Caco-2 (cell line): ENCODE measurements around the gene PSMD1. TPM values are rescaled to one million over a fixed set of nuclear protein-coding genes. Genes with fewer than 3 reads are reported as not detected.

ENCODE experiments used
- BruUV-seq: library from RNA; stranded (reverse); fragments of 400-500 nt; replicated peaks from 2 replicates; lab custom pipeline; 2021; lab: Mats Ljungman, UMichigan
- CTCF ChIA-PET: fragments of 300-600 bp; sonication (Branson Sonifier 250); formaldehyde crosslinking; loops from one replicate; lab custom pipeline; 2022; ENCODE audit warnings: antibody characterized with exemption; lab: Charles Lee
- POLR2A ChIA-PET: fragments of 300-600 bp; sonication (Branson Sonifier 250); formaldehyde crosslinking; loops from one replicate; lab custom pipeline; 2022; ENCODE audit warnings: antibody characterized with exemption; lab: Charles Lee
- DNase-seq, 2 experiments: peaks; one replicate each; pipeline versions ENCODE4 v3.0.0 to v3.0.0-alpha.2; 2020 to 2022
- H3K27me3 ChIP-seq: replicated peaks from 2 replicates; pipeline ENCODE4 v1.6.0; 2011; ENCODE audit warnings: low read length; ENCODE audit not compliant: control insufficient read depth, insufficient read depth
- H3K36me3 ChIP-seq: 2 replicates; pipeline ENCODE4 v1.5.1; 2011; ENCODE audit warnings: low read length; ENCODE audit not compliant: control insufficient read depth, insufficient read depth
- H3K4me1 ChIP-seq: fragments of 250-450 bp; sonication (Bioruptor Pico); 2 replicates; pipeline ENCODE4 v1.5.1; 2020; ENCODE audit warnings: mild to moderate bottlenecking
- H3K4me3 ChIP-seq: 2 replicates; pipeline ENCODE4 v1.5.1; 2011; ENCODE audit warnings: low read depth, mild to moderate bottlenecking, control low read depth, low read length
- H3K9me3 ChIP-seq: fragments of 250-450 bp; sonication (Bioruptor Pico); 2 replicates; pipeline ENCODE4 v1.5.1; 2020; ENCODE audit warnings: mild to moderate bottlenecking, moderate library complexity
- H3K27ac Mint-ChIP-seq: one replicate; pipeline ENCODE4 v1.8.0; 2022; ENCODE audit warnings: mixed read lengths; ENCODE audit not compliant: unreplicated experiment
- H3K27me3 Mint-ChIP-seq: one replicate; pipeline ENCODE4 v1.8.0; 2022; ENCODE audit warnings: mixed read lengths; ENCODE audit not compliant: insufficient read depth, unreplicated experiment
- H3K36me3 Mint-ChIP-seq: one replicate; pipeline ENCODE4 v1.8.0; 2022; ENCODE audit warnings: mild to moderate bottlenecking, mixed read lengths; ENCODE audit not compliant: insufficient read depth, unreplicated experiment
- H3K4me1 Mint-ChIP-seq: one replicate; pipeline ENCODE4 v1.8.0; 2022; ENCODE audit warnings: low read depth, mixed read lengths; ENCODE audit not compliant: unreplicated experiment
- H3K4me3 Mint-ChIP-seq: one replicate; pipeline ENCODE4 v1.8.0; 2022; ENCODE audit warnings: mild to moderate bottlenecking, moderate library complexity, mixed read lengths; ENCODE audit not compliant: unreplicated experiment
- H3K9me3 Mint-ChIP-seq: one replicate; pipeline ENCODE4 v1.8.0; 2022; ENCODE audit warnings: mixed read lengths; ENCODE audit not compliant: unreplicated experiment
- intact Hi-C: fragments of 100-400 bp; cut with micrococcal nuclease; formaldehyde crosslinking; loops from one replicate; pipeline ENCODE4 v1.10.0; 2022; ENCODE audit not compliant: unreplicated experiment
- total RNA-seq: library from RNA; stranded (reverse); gene quantifications from 2 replicates; pipeline ENCODE4 v1.2.3, GENCODE V29; 2022
- TF ChIP-seq, protein P1 (sequence below), 2 experiments: fragments of 200-600 bp in 1 of 2; IDR thresholded peaks; 1 replicate in 1 of 2; 2 replicates in 1 of 2; pipeline versions ENCODE4 v1.5.1 to v1.8.0; 2011 to 2022; ENCODE audit warnings: antibody characterized with exemption in 1 of 2, control low read depth in 1 of 2, inconsistent platforms in 1 of 2, low read depth in 1 of 2, low read length in 1 of 2, mild to moderate bottlenecking in 1 of 2, moderate library complexity in 1 of 2; ENCODE audit not compliant: insufficient read depth in 1 of 2, severe bottlenecking in 1 of 2, unreplicated experiment in 1 of 2

The PSMD1 gene
- total RNA-seq, 1 experiment from 2014 or later = 126 TPM

DNA sequence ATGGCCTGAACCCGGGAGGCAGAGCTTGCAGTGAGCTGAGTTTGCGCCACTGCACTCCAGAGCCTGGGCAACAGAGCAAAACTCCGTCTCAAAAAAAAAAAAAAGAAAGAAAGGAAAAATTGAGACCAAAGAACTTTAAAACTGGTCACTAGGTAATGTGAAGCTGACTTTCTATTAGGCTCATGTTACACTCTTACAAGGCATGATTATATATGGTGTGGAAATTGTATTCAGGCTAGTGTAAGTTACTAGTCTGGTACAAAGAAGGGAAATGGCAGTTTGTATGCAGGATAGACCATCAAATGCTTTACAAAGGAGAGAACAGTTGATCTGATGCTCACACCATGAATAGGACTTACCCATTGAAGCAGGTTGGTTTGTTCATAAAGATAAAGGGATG is 106.3 kb downstream of the PSMD1 start:
- Mint-ChIP-seq H3K4me3 (no peak overlapping the region), H3K27ac (no peak overlapping the region), H3K27me3 (no peaks in the 10 kb centered on the region), H3K36me3 (peaks cover 43% of the 10 kb centered on the region), H3K9me3 (no peaks in the 10 kb centered on the region), H3K4me1 (no peaks in the 10 kb centered on the region)
- no TSS peak for BruUV-seq
- ChIA-PET CTCF (no interaction called here), POLR2A (no interaction called here)
- Histone ChIP-seq H3K4me1 (peaks cover 8% of the 10 kb centered on the region; the same call in 1 of the 2 replicates), H3K9me3 (no peaks in the 10 kb centered on the region), H3K4me3 (no peak overlapping the region), H3K27me3 (no peaks in the 10 kb centered on the region), H3K36me3 (no peaks in the 10 kb centered on the region; the same call in 1 of the 2 replicates)
- TF ChIP-seq, protein P1, sequence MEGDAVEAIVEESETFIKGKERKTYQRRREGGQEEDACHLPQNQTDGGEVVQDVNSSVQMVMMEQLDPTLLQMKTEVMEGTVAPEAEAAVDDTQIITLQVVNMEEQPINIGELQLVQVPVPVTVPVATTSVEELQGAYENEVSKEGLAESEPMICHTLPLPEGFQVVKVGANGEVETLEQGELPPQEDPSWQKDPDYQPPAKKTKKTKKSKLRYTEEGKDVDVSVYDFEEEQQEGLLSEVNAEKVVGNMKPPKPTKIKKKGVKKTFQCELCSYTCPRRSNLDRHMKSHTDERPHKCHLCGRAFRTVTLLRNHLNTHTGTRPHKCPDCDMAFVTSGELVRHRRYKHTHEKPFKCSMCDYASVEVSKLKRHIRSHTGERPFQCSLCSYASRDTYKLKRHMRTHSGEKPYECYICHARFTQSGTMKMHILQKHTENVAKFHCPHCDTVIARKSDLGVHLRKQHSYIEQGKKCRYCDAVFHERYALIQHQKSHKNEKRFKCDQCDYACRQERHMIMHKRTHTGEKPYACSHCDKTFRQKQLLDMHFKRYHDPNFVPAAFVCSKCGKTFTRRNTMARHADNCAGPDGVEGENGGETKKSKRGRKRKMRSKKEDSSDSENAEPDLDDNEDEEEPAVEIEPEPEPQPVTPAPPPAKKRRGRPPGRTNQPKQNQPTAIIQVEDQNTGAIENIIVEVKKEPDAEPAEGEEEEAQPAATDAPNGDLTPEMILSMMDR (IDR thresholded peaks at IDR 0.05; ENCODE audit: insufficient read depth in 1 of 2, low read depth in 1 of 2, low read length in 1 of 2, severe bottlenecking in 1 of 2, unreplicated experiment in 1 of 2) = no peak
- intact Hi-C loops = no loop called here
- no peak for DNase-seq

DNA sequence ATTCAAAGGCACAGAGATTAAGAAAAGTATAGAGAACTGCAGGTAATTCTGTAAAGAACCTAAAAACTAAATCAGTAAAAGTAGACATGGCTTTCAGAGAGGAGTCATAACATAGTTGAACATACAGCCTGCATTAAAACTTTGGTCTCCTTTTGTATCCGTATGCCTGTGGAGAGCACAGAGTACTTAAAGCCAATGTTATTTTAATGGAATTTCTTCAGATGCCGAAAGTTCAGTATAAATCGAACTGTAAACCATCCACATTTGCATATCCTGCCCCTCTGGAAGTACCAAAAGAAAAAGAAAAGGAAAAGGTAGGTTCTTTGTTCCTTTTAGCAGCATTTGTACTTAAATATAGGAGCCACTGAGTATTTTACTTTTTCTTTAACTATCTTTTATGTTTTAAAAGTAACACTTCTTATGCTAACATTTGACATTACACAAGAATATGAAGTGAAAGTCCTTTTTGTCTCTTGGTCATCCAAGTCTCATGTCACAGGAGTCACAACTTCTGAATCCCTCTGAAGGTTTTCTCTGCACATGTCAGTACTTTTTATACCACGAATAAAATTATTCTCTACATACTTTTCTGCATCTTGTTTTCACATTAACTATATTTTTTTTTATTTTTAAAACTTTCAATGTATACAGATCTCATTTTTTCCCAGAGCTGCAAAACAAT is 106.9 kb downstream of the PSMD1 start:
- Mint-ChIP-seq H3K9me3 (no peaks in the 10 kb centered on the region), H3K4me3 (no peak overlapping the region), H3K27ac (no peak overlapping the region), H3K36me3 (peaks cover 48% of the 10 kb centered on the region), H3K27me3 (no peaks in the 10 kb centered on the region), H3K4me1 (no peaks in the 10 kb centered on the region)
- Histone ChIP-seq H3K9me3 (no peaks in the 10 kb centered on the region), H3K36me3 (no peaks in the 10 kb centered on the region; the same call in 1 of the 2 replicates), H3K27me3 (no peaks in the 10 kb centered on the region), H3K4me3 (no peak overlapping the region), H3K4me1 (peaks cover 8% of the 10 kb centered on the region; the same call in 1 of the 2 replicates)
- TF ChIP-seq, protein P1 (IDR thresholded peaks at IDR 0.05; ENCODE audit: insufficient read depth in 1 of 2, low read depth in 1 of 2, low read length in 1 of 2, severe bottlenecking in 1 of 2, unreplicated experiment in 1 of 2) = no peak
- DNase-seq = no peak
- no TSS peak for BruUV-seq
- intact Hi-C loops = loop anchor here (2.0 kb wide), 1 partner anchor 63 kb away; no protein-coding TSS in a partner anchor
- ChIA-PET POLR2A (no interaction called here), CTCF (no interaction called here)

DNA sequence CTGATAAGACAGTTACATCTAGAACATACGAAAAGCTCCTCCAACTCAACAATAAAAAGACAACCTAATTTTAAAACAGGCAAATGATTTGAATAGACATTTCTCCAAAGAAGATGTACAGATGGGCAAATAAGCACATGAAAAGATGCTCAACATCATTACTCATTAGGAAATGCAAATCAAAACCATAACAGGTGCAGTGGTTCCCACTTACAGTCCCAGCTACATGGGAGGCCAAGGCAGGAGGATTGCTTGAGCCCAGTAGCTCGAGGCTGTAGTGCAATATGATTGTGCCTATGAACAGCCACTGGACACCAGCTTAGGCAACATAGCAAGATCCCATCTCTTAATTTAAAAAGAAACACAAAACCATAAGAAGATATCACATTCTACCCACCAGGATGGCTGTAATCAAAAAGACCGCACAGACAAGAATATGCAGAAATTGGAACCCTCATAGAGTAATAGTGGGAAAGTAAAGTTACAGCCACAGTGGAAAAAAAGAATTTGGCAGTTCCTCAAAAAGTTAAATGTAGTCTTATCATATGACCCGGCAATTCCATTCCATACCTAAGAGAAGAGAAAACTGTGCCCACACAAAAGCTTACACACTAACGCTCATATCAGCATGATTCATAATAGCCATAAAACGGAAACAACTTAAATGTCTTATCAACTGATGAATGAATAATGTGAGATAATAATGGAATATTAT is 111.2 kb downstream of the PSMD1 start:
- Mint-ChIP-seq H3K27me3 (no peaks in the 10 kb centered on the region), H3K4me1 (no peaks in the 10 kb centered on the region), H3K9me3 (no peaks in the 10 kb centered on the region), H3K4me3 (no peak overlapping the region), H3K27ac (no peak overlapping the region), H3K36me3 (peaks cover 64% of the 10 kb centered on the region)
- intact Hi-C loops = no loop called here
- Histone ChIP-seq H3K4me1 (peaks cover 8% of the 10 kb centered on the region; the same call in 1 of the 2 replicates), H3K36me3 (no peaks in the 10 kb centered on the region), H3K4me3 (no peak overlapping the region), H3K9me3 (no peaks in the 10 kb centered on the region), H3K27me3 (no peaks in the 10 kb centered on the region)
- ChIA-PET POLR2A (no interaction called here), CTCF (no interaction called here)
- DNase-seq = no peak
- TF ChIP-seq, protein P1 (IDR thresholded peaks at IDR 0.05; ENCODE audit: insufficient read depth in 1 of 2, low read depth in 1 of 2, low read length in 1 of 2, severe bottlenecking in 1 of 2, unreplicated experiment in 1 of 2) = no peak
- BruUV-seq = no TSS peak
